ENCODE results near the gene LAPTM4A.
A peak's percentile ranks its signal among the peaks of the same experiment; 100 is the strongest.

Gene LAPTM4A

GRCh38 chr2:20065885-20066602 is 14.6 kb upstream of the LAPTM4A start:
- peak overlapping the region; percentile 22 to 41 for H3K27ac ChIP-seq (ENCODE audit: low read depth in 2 of 2, low read length in 2 of 2)
- H3K9ac ChIP-seq (ENCODE audit: low read depth in 1 of 2, low read length in 2 of 2) = no peak overlapping the region
- H3K4me1 ChIP-seq (ENCODE audit: control insufficient read depth in 2 of 2, insufficient read depth in 2 of 2, low read length in 2 of 2) = peaks cover 9 to 11% of the 10 kb centered on the region in 2 donors
- H3K36me3 ChIP-seq (ENCODE audit: control insufficient read depth in 2 of 2, insufficient read depth in 2 of 2, low read length in 2 of 2) = no peaks in the 10 kb centered on the region
- no peak overlapping the region for H3K4me3 ChIP-seq (ENCODE audit: low read length in 2 of 2)
- H3K27me3 ChIP-seq (ENCODE audit: control insufficient read depth in 2 of 2, insufficient read depth in 2 of 2, low read length in 2 of 2) = no peaks in the 10 kb centered on the region
- no peaks in the 10 kb centered on the region for H3K9me3 ChIP-seq (ENCODE audit: control insufficient read depth in 2 of 2, low read length in 2 of 2)

GRCh38 chr2:20064841-20065240 is 13.4 kb upstream of the LAPTM4A start:
- peak overlapping the region in 1 of 2 donors; percentile 8 for H3K27ac ChIP-seq (ENCODE audit: low read depth in 2 of 2, low read length in 2 of 2)
- H3K4me1 ChIP-seq (ENCODE audit: control insufficient read depth in 2 of 2, insufficient read depth in 2 of 2, low read length in 2 of 2) = peaks cover 9 to 11% of the 10 kb centered on the region in 2 donors
- no peak overlapping the region for H3K4me3 ChIP-seq (ENCODE audit: low read length in 2 of 2)
- no peak overlapping the region for H3K9ac ChIP-seq (ENCODE audit: low read depth in 1 of 2, low read length in 2 of 2)
- no peaks in the 10 kb centered on the region for H3K9me3 ChIP-seq (ENCODE audit: control insufficient read depth in 2 of 2, low read length in 2 of 2)
- H3K36me3 ChIP-seq (ENCODE audit: control insufficient read depth in 2 of 2, insufficient read depth in 2 of 2, low read length in 2 of 2) = no peaks in the 10 kb centered on the region
- H3K27me3 ChIP-seq (ENCODE audit: control insufficient read depth in 2 of 2, insufficient read depth in 2 of 2, low read length in 2 of 2) = no peaks in the 10 kb centered on the region

- H3K9ac ChIP-seq (ENCODE audit: low read depth in 1 of 2, low read length in 2 of 2) = no peak overlapping the region
- H3K27ac ChIP-seq (ENCODE audit: low read depth in 2 of 2, low read length in 2 of 2) = no peak overlapping the region
- no peak overlapping the region for H3K4me3 ChIP-seq (ENCODE audit: low read length in 2 of 2)
- no peaks in the 10 kb centered on the region for H3K36me3 ChIP-seq (ENCODE audit: control insufficient read depth in 2 of 2, insufficient read depth in 2 of 2, low read length in 2 of 2)
- peaks cover 9 to 11% of the 10 kb centered on the region in 2 donors for H3K4me1 ChIP-seq (ENCODE audit: control insufficient read depth in 2 of 2, insufficient read depth in 2 of 2, low read length in 2 of 2)
- H3K9me3 ChIP-seq (ENCODE audit: control insufficient read depth in 2 of 2, low read length in 2 of 2) = no peaks in the 10 kb centered on the region
- H3K27me3 ChIP-seq (ENCODE audit: control insufficient read depth in 2 of 2, insufficient read depth in 2 of 2, low read length in 2 of 2) = no peaks in the 10 kb centered on the region
Observed at GRCh38 chr2:20064421-20064820, 13.0 kb upstream of the LAPTM4A start.

- Histone ChIP-seq H3K36me3 (ENCODE audit: control insufficient read depth in 2 of 2, insufficient read depth in 2 of 2, low read length in 2 of 2) (no peaks in the 10 kb centered on the region), H3K27ac (ENCODE audit: low read depth in 2 of 2, low read length in 2 of 2) (peak overlapping the region in 1 of 2 donors; percentile 5), H3K4me3 (ENCODE audit: low read length in 2 of 2) (no peak overlapping the region), H3K4me1 (ENCODE audit: control insufficient read depth in 2 of 2, insufficient read depth in 2 of 2, low read length in 2 of 2) (peaks cover 9 to 11% of the 10 kb centered on the region in 2 donors), H3K9ac (ENCODE audit: low read depth in 1 of 2, low read length in 2 of 2) (no peak overlapping the region), H3K27me3 (ENCODE audit: control insufficient read depth in 2 of 2, insufficient read depth in 2 of 2, low read length in 2 of 2) (no peaks in the 10 kb centered on the region), H3K9me3 (ENCODE audit: control insufficient read depth in 2 of 2, low read length in 2 of 2) (no peaks in the 10 kb centered on the region)
Observed at GRCh38 chr2:20062615-20063545, 11.5 kb upstream of the LAPTM4A start.

GRCh38 chr2:20061940-20062339 is 10.5 kb upstream of the LAPTM4A start:
- Histone ChIP-seq H3K4me1 (ENCODE audit: control insufficient read depth in 2 of 2, insufficient read depth in 2 of 2, low read length in 2 of 2) (peaks cover 9 to 11% of the 10 kb centered on the region in 2 donors), H3K4me3 (ENCODE audit: low read length in 2 of 2) (no peak overlapping the region), H3K27ac (ENCODE audit: low read depth in 2 of 2, low read length in 2 of 2) (no peak overlapping the region)

GRCh38 chr2:20061476-20061875 is 10.0 kb upstream of the LAPTM4A start:
- peaks cover 7 to 9% of the 10 kb centered on the region in 2 donors for H3K4me1 ChIP-seq (ENCODE audit: control insufficient read depth in 2 of 2, insufficient read depth in 2 of 2, low read length in 2 of 2)
- H3K4me3 ChIP-seq (ENCODE audit: low read length in 2 of 2) = no peak overlapping the region
- H3K27ac ChIP-seq (ENCODE audit: low read depth in 2 of 2, low read length in 2 of 2) = no peak overlapping the region
- no peaks in the 10 kb centered on the region for H3K27me3 ChIP-seq (ENCODE audit: control insufficient read depth in 2 of 2, insufficient read depth in 2 of 2, low read length in 2 of 2)
- H3K9me3 ChIP-seq (ENCODE audit: control insufficient read depth in 2 of 2, low read length in 2 of 2) = no peaks in the 10 kb centered on the region
- no peaks in the 10 kb centered on the region for H3K36me3 ChIP-seq (ENCODE audit: control insufficient read depth in 2 of 2, insufficient read depth in 2 of 2, low read length in 2 of 2)
- H3K9ac ChIP-seq (ENCODE audit: low read depth in 1 of 2, low read length in 2 of 2) = no peak overlapping the region

More at GRCh38 chr2:20061940-20062339, 10.5 kb upstream of the LAPTM4A start:
- no peaks in the 10 kb centered on the region for H3K27me3 ChIP-seq (ENCODE audit: control insufficient read depth in 2 of 2, insufficient read depth in 2 of 2, low read length in 2 of 2)
- H3K36me3 ChIP-seq (ENCODE audit: control insufficient read depth in 2 of 2, insufficient read depth in 2 of 2, low read length in 2 of 2) = no peaks in the 10 kb centered on the region
- no peaks in the 10 kb centered on the region for H3K9me3 ChIP-seq (ENCODE audit: control insufficient read depth in 2 of 2, low read length in 2 of 2)
- H3K9ac ChIP-seq (ENCODE audit: low read depth in 1 of 2, low read length in 2 of 2) = no peak overlapping the region

GRCh38 chr2:20060106-20060505 is 8.7 kb upstream of the LAPTM4A start:
- H3K4me1 ChIP-seq (ENCODE audit: control insufficient read depth in 2 of 2, insufficient read depth in 2 of 2, low read length in 2 of 2) = peaks cover 0 to 2% of the 10 kb centered on the region in 2 donors
- no peaks in the 10 kb centered on the region for H3K36me3 ChIP-seq (ENCODE audit: control insufficient read depth in 2 of 2, insufficient read depth in 2 of 2, low read length in 2 of 2)
- H3K9me3 ChIP-seq (ENCODE audit: control insufficient read depth in 2 of 2, low read length in 2 of 2) = no peaks in the 10 kb centered on the region
- H3K4me3 ChIP-seq (ENCODE audit: low read length in 2 of 2) = no peak overlapping the region
- H3K27ac ChIP-seq (ENCODE audit: low read depth in 2 of 2, low read length in 2 of 2) = no peak overlapping the region
- no peak overlapping the region for H3K9ac ChIP-seq (ENCODE audit: low read depth in 1 of 2, low read length in 2 of 2)
- no peaks in the 10 kb centered on the region for H3K27me3 ChIP-seq (ENCODE audit: control insufficient read depth in 2 of 2, insufficient read depth in 2 of 2, low read length in 2 of 2)

GRCh38 chr2:20057268-20057667 is 5.8 kb upstream of the LAPTM4A start:
- Histone ChIP-seq H3K27me3 (ENCODE audit: control insufficient read depth in 2 of 2, insufficient read depth in 2 of 2, low read length in 2 of 2) (no peaks in the 10 kb centered on the region), H3K4me1 (ENCODE audit: control insufficient read depth in 2 of 2, insufficient read depth in 2 of 2, low read length in 2 of 2) (peaks cover 6 to 7% of the 10 kb centered on the region in 2 donors), H3K36me3 (ENCODE audit: control insufficient read depth in 2 of 2, insufficient read depth in 2 of 2, low read length in 2 of 2) (no peaks in the 10 kb centered on the region), H3K4me3 (ENCODE audit: low read length in 2 of 2) (no peak overlapping the region), H3K9me3 (ENCODE audit: control insufficient read depth in 2 of 2, low read length in 2 of 2) (no peaks in the 10 kb centered on the region), H3K9ac (ENCODE audit: low read depth in 1 of 2, low read length in 2 of 2) (no peak overlapping the region), H3K27ac (ENCODE audit: low read depth in 2 of 2, low read length in 2 of 2) (no peak overlapping the region)

GRCh38 chr2:20054931-20055330 is 3.5 kb upstream of the LAPTM4A start:
- H3K9ac ChIP-seq (ENCODE audit: low read depth in 1 of 2, low read length in 2 of 2) = no peak overlapping the region
- no peaks in the 10 kb centered on the region for H3K27me3 ChIP-seq (ENCODE audit: control insufficient read depth in 2 of 2, insufficient read depth in 2 of 2, low read length in 2 of 2)
- no peaks in the 10 kb centered on the region for H3K9me3 ChIP-seq (ENCODE audit: control insufficient read depth in 2 of 2, low read length in 2 of 2)
- no peak overlapping the region for H3K27ac ChIP-seq (ENCODE audit: low read depth in 2 of 2, low read length in 2 of 2)
- peaks cover 10 to 11% of the 10 kb centered on the region in 2 donors for H3K4me1 ChIP-seq (ENCODE audit: control insufficient read depth in 2 of 2, insufficient read depth in 2 of 2, low read length in 2 of 2)
- no peak overlapping the region for H3K4me3 ChIP-seq (ENCODE audit: low read length in 2 of 2)
- no peaks in the 10 kb centered on the region for H3K36me3 ChIP-seq (ENCODE audit: control insufficient read depth in 2 of 2, insufficient read depth in 2 of 2, low read length in 2 of 2)

GRCh38 chr2:20054119-20054518 is 2.7 kb upstream of the LAPTM4A start:
- Histone ChIP-seq H3K4me1 (ENCODE audit: control insufficient read depth in 2 of 2, insufficient read depth in 2 of 2, low read length in 2 of 2) (peaks cover 11 to 19% of the 10 kb centered on the region in 2 donors), H3K27me3 (ENCODE audit: control insufficient read depth in 2 of 2, insufficient read depth in 2 of 2, low read length in 2 of 2) (no peaks in the 10 kb centered on the region), H3K27ac (ENCODE audit: low read depth in 2 of 2, low read length in 2 of 2) (no peak overlapping the region), H3K4me3 (ENCODE audit: low read length in 2 of 2) (no peak overlapping the region), H3K36me3 (ENCODE audit: control insufficient read depth in 2 of 2, insufficient read depth in 2 of 2, low read length in 2 of 2) (no peaks in the 10 kb centered on the region), H3K9me3 (ENCODE audit: control insufficient read depth in 2 of 2, low read length in 2 of 2) (no peaks in the 10 kb centered on the region), H3K9ac (ENCODE audit: low read depth in 1 of 2, low read length in 2 of 2) (no peak overlapping the region)
